Ammon's horn (tissue), 1 donor: ENCODE data around the gene NFATC4.

Experiments used
- DNase-seq: peaks from one replicate; pipeline ENCODE4 v3.0.0-alpha.2; 2016; ENCODE audit warnings: low spot score

Gene NFATC4

GRCh38 chr14:24389226-24389848, 21.4 kb downstream of the NFATC4 start:
- DNase-seq, result no peak

GRCh38 chr14:24390701-24391468, 22.9 kb downstream of the NFATC4 start:
- no peak for DNase-seq

- no peak for DNase-seq
Observed at GRCh38 chr14:24392325-24393091, 24.5 kb downstream of the NFATC4 start.

- DNase-seq, result no peak
Observed at GRCh38 chr14:24394275-24394674, 26.3 kb downstream of the NFATC4 start.

GRCh38 chr14:24395609-24396582, 27.9 kb downstream of the NFATC4 start:
- peak; percentile 21 for DNase-seq

- DNase-seq, result no peak
Observed at GRCh38 chr14:24397639-24398292, 29.8 kb downstream of the NFATC4 start.

- DNase-seq, result no peak
Observed at GRCh38 chr14:24398293-24398652, 30.3 kb downstream of the NFATC4 start.

- peak; percentile 32 for DNase-seq
Observed at GRCh38 chr14:24398653-24399446, 30.9 kb downstream of the NFATC4 start, which contains the start of gene NYNRIN. NYNRIN (plus strand) TSS chr14:24399003; CDS start chr14:24399247, 244 bp downstream.

GRCh38 chr14:24399447-24399822, 31.5 kb downstream of the NFATC4 start:
- DNase-seq, result no peak

- no peak for DNase-seq
Observed at GRCh38 chr14:24399999-24400718, 32.2 kb downstream of the NFATC4 start.

- DNase-seq, result no peak
Observed at GRCh38 chr14:24401810-24402702, 34.1 kb downstream of the NFATC4 start.

- DNase-seq, result no peak
Observed at GRCh38 chr14:24403294-24403998, 35.5 kb downstream of the NFATC4 start.

- no peak for DNase-seq
Observed at GRCh38 chr14:24404814-24405213, 36.8 kb downstream of the NFATC4 start.

- DNase-seq, result no peak
Observed at GRCh38 chr14:24406416-24406815, 38.4 kb downstream of the NFATC4 start.

GRCh38 chr14:24407608-24408325, 39.8 kb downstream of the NFATC4 start:
- no peak for DNase-seq

- DNase-seq, result no peak
Observed at GRCh38 chr14:24408764-24409163, 40.8 kb downstream of the NFATC4 start.

GRCh38 chr14:24409192-24409591, 41.2 kb downstream of the NFATC4 start:
- no peak for DNase-seq
